HS-5 (cell line): ENCODE data around the gene EED.
"Not testable (repeated sequence)": the region's sequence is repeated elsewhere in the genome, so short reads cannot be mapped to it uniquely, and the experiment has no call there.

ENCODE experiments used
- DNase-seq: peaks from one replicate; pipeline ENCODE4 v3.0.0-alpha.2; 2012; ENCODE audit warnings: low read depth

EED gene

DNA sequence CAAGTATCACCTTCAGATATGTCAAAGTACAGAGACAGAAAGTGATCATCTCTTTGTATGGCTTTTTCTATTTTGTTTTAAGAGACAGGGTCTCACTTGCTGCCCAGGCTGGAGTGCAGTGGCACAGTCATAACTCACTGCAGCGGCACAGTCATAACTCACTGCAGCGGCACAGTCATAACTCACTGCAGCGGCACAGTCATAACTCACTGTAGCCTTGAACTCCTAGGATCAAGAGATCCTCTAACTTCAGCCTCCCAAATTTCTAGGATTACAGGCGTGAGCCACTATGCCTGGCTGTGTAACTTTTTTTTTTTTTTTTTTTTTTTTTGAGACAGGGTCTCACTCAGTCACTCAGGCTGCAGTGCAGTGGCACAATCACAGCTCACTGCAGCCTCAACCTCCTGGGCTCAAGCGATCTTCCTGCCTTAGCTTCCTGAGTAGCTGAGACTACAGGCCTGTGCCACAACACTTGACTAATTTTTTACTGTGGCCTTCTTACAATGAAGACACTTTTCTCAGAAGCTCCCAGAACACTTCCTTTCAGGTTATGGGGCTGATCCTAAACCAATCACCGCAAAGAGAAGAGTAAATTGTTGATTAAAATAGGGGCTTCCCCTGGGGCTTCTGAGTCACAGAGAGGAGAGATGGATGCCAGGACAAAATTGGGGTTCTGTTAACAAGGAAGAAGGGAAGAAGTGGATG is 48.5 kb downstream of the EED start:
- no peak for DNase-seq

DNA sequence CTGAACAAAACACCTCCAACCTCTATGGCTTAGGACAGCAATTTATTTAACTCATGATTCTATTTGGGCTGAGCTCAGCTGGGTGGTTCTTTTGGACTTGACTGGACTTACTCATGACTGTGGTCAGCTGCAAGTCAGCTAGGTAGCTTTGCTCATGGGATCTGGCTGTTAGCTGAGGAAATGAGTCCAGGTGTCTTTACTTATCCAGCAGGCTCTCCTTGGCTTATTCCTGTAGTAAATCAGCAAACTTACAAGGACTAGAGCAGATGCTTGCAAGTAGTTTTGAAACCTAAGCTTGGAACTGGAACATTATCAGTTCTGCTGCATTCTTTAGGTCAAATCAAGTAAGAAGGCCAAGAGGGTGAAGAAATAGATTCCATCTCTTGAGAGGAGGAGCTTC is 49.5 kb downstream of the EED start:
- DNase-seq = no peak

DNA sequence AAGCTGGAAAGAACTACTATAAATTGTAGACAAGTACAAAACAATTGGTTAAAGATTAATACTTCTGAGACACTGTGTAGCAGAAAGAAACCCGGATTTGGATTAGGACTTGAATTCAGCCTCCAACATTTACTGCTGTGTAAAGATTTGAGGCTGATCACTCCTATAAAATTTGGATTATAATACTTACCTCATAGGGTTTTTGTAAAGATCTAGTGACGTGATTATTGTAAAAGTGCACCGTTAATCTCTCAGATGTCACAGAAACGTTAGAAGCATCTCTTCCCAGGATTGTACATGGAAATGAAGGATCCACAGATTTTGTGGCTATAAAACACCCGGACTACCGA is 57.2 kb downstream of the EED start:
- DNase-seq = no peak

DNA sequence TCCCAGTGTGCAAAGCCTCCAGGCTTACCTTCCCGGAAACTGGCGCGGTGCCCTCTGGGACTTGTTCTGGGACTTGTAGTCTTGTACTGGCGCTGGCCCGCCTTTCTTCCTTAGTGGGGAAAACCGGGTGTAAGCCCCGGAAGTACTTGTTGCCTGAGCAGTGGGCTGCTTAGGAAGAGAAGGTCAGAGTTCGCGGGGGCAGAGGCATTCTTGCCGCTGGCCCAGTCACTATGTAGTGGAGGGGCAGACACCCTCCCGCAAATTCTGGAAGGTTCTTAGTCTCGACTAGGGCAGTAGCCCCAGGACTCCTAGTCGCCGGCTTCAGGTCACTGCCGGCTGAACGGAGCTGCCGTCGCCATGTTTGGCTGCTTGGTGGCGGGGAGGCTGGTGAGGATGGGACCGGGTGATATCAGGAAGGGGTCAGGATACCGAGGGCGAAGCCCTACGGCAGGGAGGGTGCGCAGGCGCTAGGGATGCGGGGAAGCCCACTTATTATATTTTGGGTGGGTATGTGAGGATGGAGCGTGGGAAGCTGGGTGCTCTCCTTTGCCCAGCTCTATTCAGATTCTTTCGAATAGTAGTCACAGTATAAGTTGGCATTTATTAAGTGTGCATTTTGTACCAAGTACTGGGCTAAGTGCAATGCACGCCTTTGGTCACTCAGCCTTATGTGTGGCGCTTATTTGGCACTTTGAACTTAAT is 57.7 kb downstream of the EED start, which contains the start of gene HIKESHI:
TSS of gene HIKESHI (plus strand) at position 149 of the 702 bp plus-strand sequence. CDS start at position 358, 209 bp downstream.
- DNase-seq = peak; percentile 90

DNA sequence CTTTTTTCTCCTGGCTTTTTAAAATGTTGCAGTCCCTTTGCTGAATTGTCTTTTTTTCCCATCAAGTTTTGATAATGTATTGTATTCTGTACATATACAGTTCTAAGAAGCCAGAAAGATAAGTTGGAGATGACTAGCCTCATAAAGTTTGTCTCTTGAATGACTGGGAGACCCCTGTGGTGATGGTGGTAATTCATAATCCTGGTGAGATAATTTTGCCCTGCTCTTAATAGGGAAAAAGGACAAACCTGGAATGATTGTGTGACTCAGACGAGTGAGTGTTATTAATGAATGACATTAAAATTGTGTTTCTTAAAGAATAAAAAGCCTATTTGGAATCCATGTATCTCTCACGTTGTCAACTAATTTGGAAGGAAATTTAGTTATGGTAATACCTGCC is 58.7 kb downstream of the EED start:
- no peak for DNase-seq

DNA sequence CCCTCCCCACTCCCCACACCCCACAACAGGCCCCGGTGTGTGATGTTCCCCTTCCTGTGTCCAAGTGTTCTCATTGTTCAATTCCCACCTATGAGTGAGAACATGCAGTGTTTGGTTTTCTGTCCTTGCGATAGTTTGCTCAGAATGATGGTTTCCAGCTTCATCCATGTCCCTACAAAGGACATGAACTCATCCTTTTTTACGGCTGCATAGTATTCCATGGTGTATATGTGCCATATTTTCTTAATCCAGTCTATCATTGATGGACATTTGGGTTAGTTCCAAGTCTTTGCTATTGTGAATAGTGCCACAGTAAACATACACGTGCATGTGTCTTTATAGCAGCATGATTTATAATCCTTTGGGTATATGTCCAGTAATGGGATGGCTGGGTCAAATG is 64.2 kb downstream of the EED start:
- not testable (repeated sequence) for DNase-seq

DNA sequence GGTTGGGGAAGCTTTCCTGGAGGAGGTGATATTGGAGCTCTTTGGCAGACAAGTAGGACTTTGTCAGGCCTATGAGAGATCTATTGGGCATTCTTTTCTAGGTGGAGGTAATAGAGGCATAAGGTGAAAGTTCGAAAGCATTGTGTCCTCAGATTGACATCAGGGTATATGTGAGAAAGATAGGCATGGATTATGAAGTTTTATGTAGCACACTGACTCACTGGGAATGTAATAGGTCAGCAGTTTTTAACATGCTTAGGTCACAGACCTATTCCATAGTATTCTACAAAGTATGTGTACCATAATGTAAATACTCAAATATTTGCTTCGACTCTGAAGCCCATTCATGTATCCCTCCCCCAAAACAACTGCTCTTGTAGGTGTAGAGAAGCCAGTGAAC is 69.2 kb downstream of the EED start:
- DNase-seq = no peak

DNA sequence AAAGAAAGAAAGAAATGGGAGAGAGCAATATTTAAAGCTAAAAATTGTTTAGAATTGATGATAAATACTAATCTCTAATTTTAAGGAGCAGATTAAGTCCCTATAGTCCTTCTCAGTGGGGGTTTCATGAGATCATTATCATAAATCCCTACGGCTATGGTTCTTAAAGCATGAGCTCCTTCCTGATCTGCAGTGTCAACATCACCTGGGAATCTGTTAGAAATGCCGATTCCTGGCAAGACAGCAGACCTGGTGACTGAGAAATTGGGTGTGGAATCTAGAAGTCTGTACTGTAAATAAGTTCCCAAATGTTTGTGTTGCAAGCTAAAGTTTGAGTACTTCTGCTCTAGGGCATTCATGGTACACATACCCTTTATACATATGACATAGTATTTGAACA is 70.1 kb downstream of the EED start:
- no peak for DNase-seq
